Lung (tissue), 12 donors: Measurements from ENCODE around the gene RPAIN. TPM values are rescaled to one million over a fixed set of nuclear protein-coding genes. Genes with fewer than 3 reads are reported as not detected.

Experiments used
- ATAC-seq: fragments of 200-7000 bp; cut with Tn5 transposase; one replicate; pipeline ENCODE4 v1.9.1; 2020; ENCODE audit warnings: moderate number of reproducible peaks; ENCODE audit not compliant: insufficient read depth, low FRiP score
- DNase-seq, 3 donors: peaks; one replicate each; pipeline ENCODE4 v3.0.0-alpha.2; 2013 to 2017
- H3K27ac ChIP-seq, 2 donors: one replicate each; pipeline ENCODE4 v1.5.1; 2013; ENCODE audit warnings: mild to moderate bottlenecking in 2 of 2, moderate library complexity in 2 of 2, control low read depth in 1 of 2, inconsistent platforms in 1 of 2, low read depth in 1 of 2, low read length in 1 of 2
- H3K27me3 ChIP-seq, 3 donors: one replicate each; pipeline ENCODE4 v1.5.1; 2013; ENCODE audit warnings: low read length in 2 of 3; ENCODE audit not compliant: control insufficient read depth in 3 of 3, insufficient read depth in 3 of 3
- H3K36me3 ChIP-seq, 4 donors: one replicate each; pipeline ENCODE4 v1.5.1; 2013; ENCODE audit warnings: low read length in 4 of 4, mild to moderate bottlenecking in 1 of 4, moderate library complexity in 1 of 4; ENCODE audit not compliant: control insufficient read depth in 4 of 4, insufficient read depth in 4 of 4
- H3K4me1 ChIP-seq, 5 donors: one replicate each; pipeline ENCODE4 v1.5.1; 2013; ENCODE audit warnings: low read length in 5 of 5, mild to moderate bottlenecking in 2 of 5, moderate library complexity in 1 of 5; ENCODE audit not compliant: control insufficient read depth in 5 of 5, insufficient read depth in 5 of 5
- H3K4me3 ChIP-seq: one replicate; pipeline ENCODE4 v1.5.1; 2013; ENCODE audit warnings: mild to moderate bottlenecking, control low read depth, moderate library complexity
- H3K9ac ChIP-seq, 2 donors: one replicate each; pipeline ENCODE4 v1.5.1; 2013; ENCODE audit warnings: low read length in 2 of 2, control low read depth in 1 of 2; ENCODE audit not compliant: insufficient read depth in 1 of 2
- H3K9me3 ChIP-seq, 4 donors: one replicate each; pipeline ENCODE4 v1.5.1; 2013; ENCODE audit warnings: low read length in 3 of 4, mild to moderate bottlenecking in 1 of 4, moderate library complexity in 1 of 4; ENCODE audit not compliant: control insufficient read depth in 4 of 4, insufficient read depth in 3 of 4
- CTCF ChIP-seq: IDR thresholded peaks from 2 replicates; pipeline ENCODE4 v1.5.1; 2012; ENCODE audit warnings: mild to moderate bottlenecking; ENCODE audit errors: control extremely low read depth, extremely low read depth
- WGBS, 2 donors: extraction: QIAGEN DNeasy Blood & Tissue Kit; methylation state at CpG; one replicate each; pipeline ENCODE4 v1.1.7; 2013; 5-methylcytosine and 5-hydroxymethylcytosine counted together
- polyA plus RNA-seq, 2 donors: library from polyadenylated mRNA; stranded (reverse); fragments of 200-250 nt; gene quantifications; one replicate each; pipeline ENCODE4 v1.2.1, GENCODE V29; 2013
- total RNA-seq, 2 donors: library from RNA; depleted of rRNA in 1 of 2; stranded (reverse); fragments of >200 nt in 1 of 2; gene quantifications; one replicate each; pipeline ENCODE4 v1.2.1, GENCODE V29; 2014 to 2021
- donor health status: control.
- donor health status: control.
- donor health status: Bipolar disorder and iron deficiency.
- donor health status: healthy.
- donor health status: DM: yes; HTN: yes; CAD: no.

RPAIN gene
- total and polyA plus RNA-seq, 4 donors, result 30.3 to 75.6 (median 39.3) TPM

DNA sequence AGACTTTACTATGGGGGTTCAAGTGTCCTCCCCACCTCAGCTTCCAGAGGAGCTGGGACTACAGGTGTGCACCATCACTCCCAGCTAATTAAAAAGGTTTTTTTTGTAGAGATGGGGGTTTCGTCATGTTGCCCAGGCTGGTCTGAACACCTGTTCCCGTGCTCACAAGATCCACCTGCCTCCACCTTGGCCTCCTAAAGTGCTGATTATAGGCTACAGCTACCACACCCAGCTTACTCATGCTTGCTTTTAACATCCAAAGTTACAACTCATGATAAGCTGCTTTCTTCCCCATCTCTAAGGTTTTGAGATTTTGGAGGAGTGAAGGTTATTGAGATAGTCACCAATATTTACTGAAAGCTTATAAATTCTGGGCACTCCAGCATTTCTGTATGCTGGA is 3.1 kb upstream of the RPAIN start:
- peaks cover 13 to 20% (median 18%) of the 10 kb centered on the region in 4 donors for H3K36me3 ChIP-seq
- H3K4me3 ChIP-seq, result no peak overlapping the region
- ATAC-seq (no peak), DNase-seq (no peak)
- peaks cover 0 to 17% (median 5%) of the 10 kb centered on the region in 5 donors for H3K4me1 ChIP-seq
- WGBS, 2 donors, result 86 to 91% methylated on average over 2 of the region's 2 CpGs
- no peak overlapping the region for H3K9ac ChIP-seq
- TF ChIP-seq CTCF, result no peak
- H3K27me3 ChIP-seq, result no peaks in the 10 kb centered on the region
- no peak overlapping the region for H3K27ac ChIP-seq
- H3K9me3 ChIP-seq, result no peaks in the 10 kb centered on the region

DNA sequence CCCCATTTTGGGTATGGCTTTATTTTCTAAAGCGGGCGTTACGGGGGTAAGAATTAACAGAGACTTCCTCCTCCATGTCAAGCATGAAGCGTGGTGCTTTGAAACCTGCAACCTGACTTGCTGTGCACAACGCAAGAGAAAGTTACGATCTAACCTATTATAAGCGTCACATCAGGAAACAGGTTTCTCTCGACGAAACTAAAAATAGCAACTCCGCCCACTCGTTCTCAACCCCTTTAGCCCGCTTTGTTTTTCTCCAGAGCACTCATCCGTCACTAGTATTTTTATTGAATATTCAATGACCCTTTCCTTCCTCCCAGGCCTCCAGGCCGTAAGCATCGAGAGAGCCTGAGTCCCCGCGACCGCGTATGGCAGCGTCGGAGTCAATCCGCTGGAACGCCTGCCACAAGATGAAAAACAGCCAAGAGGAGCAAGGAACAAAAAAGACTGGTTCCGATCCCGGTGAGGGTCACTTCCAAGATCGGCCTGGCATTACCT is 1.1 kb upstream of the RPAIN start:
- H3K9me3 ChIP-seq, result no peaks in the 10 kb centered on the region
- H3K4me1 ChIP-seq, result peaks cover 0 to 17% (median 5%) of the 10 kb centered on the region in 5 donors
- 0% methylated on average over 26 of the region's 26 CpGs for WGBS, 2 donors
- DNase-seq (peak in 2 of 3 donors; percentile 58 to 72), ATAC-seq (peak; percentile 4)
- no peaks in the 10 kb centered on the region for H3K27me3 ChIP-seq
- peak overlapping the region; percentile 78 for H3K4me3 ChIP-seq
- no peak for TF ChIP-seq CTCF
- H3K9ac ChIP-seq, result peak overlapping the region; percentile 35 to 87
- peak overlapping the region; percentile 69 to 87 for H3K27ac ChIP-seq
- H3K36me3 ChIP-seq, result peaks cover 8 to 20% (median 14%) of the 10 kb centered on the region in 4 donors

DNA sequence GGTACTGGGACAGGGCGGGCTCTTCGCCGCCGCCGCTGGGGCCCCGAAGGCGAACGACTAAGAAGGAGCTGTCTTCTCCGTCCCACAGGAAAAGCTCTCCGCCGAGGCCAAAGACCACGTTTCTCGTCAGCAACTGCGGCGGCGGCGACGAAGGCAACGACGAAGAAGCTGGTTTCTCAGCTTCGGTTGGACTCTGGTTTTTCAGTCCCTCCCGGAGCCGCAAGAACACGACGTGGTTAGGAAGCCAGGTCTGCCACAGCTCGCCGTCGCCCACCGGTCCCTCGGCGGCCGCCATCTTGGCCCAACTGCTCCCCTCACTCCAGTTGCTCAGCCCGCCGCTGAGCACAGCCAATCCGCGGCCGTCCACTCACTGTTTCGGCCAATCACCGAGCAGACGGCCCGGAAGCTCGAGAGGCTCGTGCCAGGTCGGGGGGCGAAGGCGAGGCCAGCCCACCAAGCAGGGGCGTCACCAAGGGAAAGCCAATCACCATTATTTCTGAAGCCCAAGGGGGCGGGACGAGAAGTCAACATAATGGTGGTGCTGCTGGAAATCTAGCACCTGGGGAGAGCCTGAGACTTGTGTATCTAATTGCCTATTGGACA is 525 bp upstream of the RPAIN start, which contains the start of gene NUP88:
Gene NUP88 (minus strand): TSS at position 307 of the 603 bp plus-strand sequence. CDS start 12 bp downstream, at position 295.
- Histone ChIP-seq H3K36me3 (peaks cover 8 to 21% (median 15%) of the 10 kb centered on the region in 4 donors), H3K4me3 (peak within 1 kb of the TSS; percentile 78), H3K4me1 (peaks cover 0 to 17% (median 5%) of the 10 kb centered on the region in 5 donors), H3K9me3 (no peaks in the 10 kb centered on the region), H3K27ac (peak within 1 kb of the TSS; percentile 76 to 87), H3K27me3 (no peaks in the 10 kb centered on the region), H3K9ac (peak within 1 kb of the TSS; percentile 87 to 89)
- DNase-seq (peak; percentile 99), ATAC-seq (peak; percentile 89)
- TF ChIP-seq CTCF, result no peak
- WGBS, 2 donors, result 0% methylated on average over 49 of the region's 49 CpGs
